PC-3 (cell line): Measurements from ENCODE around the gene GRP.

Source experiments
- CTCF ChIP-seq: fragments of 300-600 bp; sonication (generic); conservative IDR thresholded peaks from 2 replicates; pipeline ENCODE4 v1.5.1; 2017; ENCODE audit warnings: antibody characterized with exemption, low read depth, mild to moderate bottlenecking, low read length
- EZH2 ChIP-seq: fragments of 300-600 bp; sonication (generic); IDR thresholded peaks from one replicate; pipeline ENCODE4 v1.6.1; 2017; ENCODE audit warnings: antibody characterized with exemption, mild to moderate bottlenecking, low read length; ENCODE audit not compliant: unreplicated experiment
- EZH2phosphoT487 ChIP-seq: fragments of 300-600 bp; sonication (generic); IDR thresholded peaks from 2 replicates; pipeline ENCODE4 v1.6.1; 2018; ENCODE audit warnings: mild to moderate bottlenecking, antibody characterized with exemption, low read length, borderline replicate concordance

GRCh38 chr18:59231877-59232276 lies 11.9 kb downstream of the GRP start:
- TF ChIP-seq EZH2, result no peak
- TF ChIP-seq CTCF, result no peak
- no peak for TF ChIP-seq EZH2phosphoT487
